ENCODE results near the gene SLC16A13.

DNA sequence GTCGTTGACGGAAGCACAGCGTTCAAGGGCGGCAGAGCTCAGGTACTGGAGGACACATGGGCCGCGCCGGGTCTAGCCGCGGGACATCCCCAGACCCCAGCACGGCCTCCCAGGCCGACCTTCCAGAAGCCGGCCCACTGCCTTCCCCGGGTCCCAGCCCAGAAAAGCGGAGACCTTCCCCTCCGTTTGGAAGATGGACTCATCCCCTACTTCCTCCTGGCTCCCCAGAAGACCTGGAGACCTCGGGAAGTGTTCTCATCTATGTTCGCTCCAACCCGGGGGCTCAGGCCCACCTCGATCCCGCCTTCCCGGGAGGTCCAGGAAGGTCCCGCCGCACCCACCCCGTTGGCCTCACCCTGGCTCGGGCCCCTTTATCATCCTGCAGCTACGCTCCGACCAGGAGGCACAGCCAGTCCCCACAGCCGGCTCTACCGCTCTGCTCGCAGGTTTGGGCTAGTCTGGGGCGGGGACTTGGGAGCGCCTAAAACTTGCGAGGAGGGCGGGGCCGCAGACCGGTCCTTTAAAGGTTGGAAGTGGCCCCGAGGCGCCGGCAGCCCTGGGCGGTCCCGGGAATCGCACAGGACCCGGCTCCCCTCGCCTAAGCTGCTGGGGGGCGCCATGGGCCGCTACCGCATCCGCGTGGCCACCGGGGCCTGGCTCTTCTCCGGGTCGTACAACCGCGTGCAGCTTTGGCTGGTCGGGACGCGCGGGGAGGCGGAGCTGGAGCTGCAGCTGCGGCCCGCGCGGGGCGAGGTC lies 40.1 kb upstream of the SLC16A13 start, which contains the start of gene ALOX12:
- TF ChIP-seq POLR2A (IDR thresholded peaks at IDR 0.05; ENCODE audit: low read depth, low read length) (no peak), EZH2 (IDR thresholded peaks at IDR 0.05; ENCODE audit: borderline replicate concordance, low read depth, low read length, severe bottlenecking) (no peak), CTCF (IDR thresholded peaks at IDR 0.05; ENCODE audit: extremely low read depth in 1 of 2, insufficient read depth in 1 of 2, low read depth in 1 of 2, low read length in 2 of 2) (no peak), MAX (IDR thresholded peaks at IDR 0.05; ENCODE audit: insufficient read depth, insufficient read length) (no peak), JUN (IDR thresholded peaks at IDR 0.05; ENCODE audit: borderline replicate concordance, insufficient read depth, insufficient read length, low read depth) (no peak), POLR2AphosphoS5 (IDR thresholded peaks at IDR 0.05; ENCODE audit: insufficient read depth, low read depth, low read length) (no peak), FOS (IDR thresholded peaks at IDR 0.05; ENCODE audit: borderline replicate concordance, insufficient read depth, low read length) (no peak)
